Prostate gland (tissue), 2 donors: ENCODE measurements around the gene CHKA. TPM values are rescaled to one million over a fixed set of nuclear protein-coding genes. Genes with fewer than 3 reads are reported as not detected.

Source experiments
- DNase-seq: peaks from one replicate; pipeline ENCODE4 v3.0.0-alpha.2; 2019; ENCODE audit warnings: low spot score
- H3K27ac ChIP-seq, 2 donors: fragments of 200-600 bp; sonication (generic); 2 replicates each; pipeline ENCODE4 v1.5.1; 2017 to 2019
- H3K27me3 ChIP-seq: fragments of 200-600 bp; sonication (generic); replicated peaks from 2 replicates; pipeline ENCODE4 v1.5.1; 2019; ENCODE audit not compliant: insufficient read depth
- H3K36me3 ChIP-seq, 2 donors: fragments of 200-600 bp; sonication (generic); 1 replicate in 1 of 2; 2 replicates in 1 of 2; pipeline versions ENCODE4 v1.5.1 to v1.8.1; 2017 to 2019
- H3K4me1 ChIP-seq: fragments of 200-600 bp; sonication (generic); replicated peaks from 2 replicates; pipeline ENCODE4 v1.5.1; 2019
- H3K4me3 ChIP-seq, 2 donors: fragments of 200-600 bp; sonication (generic); 2 replicates each; pipeline ENCODE4 v1.5.1; 2017 to 2019
- H3K9me3 ChIP-seq: fragments of 200-600 bp; sonication (generic); 2 replicates; pipeline ENCODE4 v1.5.1; 2017
- CTCF ChIP-seq, 4 experiments: fragments of 200-600 bp in 2 of 4; fragments of 450-650 bp in 2 of 4; sonication (generic) in 2 of 4; IDR thresholded peaks; 1 replicate in 3 of 4; 2 replicates in 1 of 4; pipeline ENCODE4 v1.5.1; 2016 to 2019; ENCODE audit warnings: antibody characterized with exemption in 4 of 4, mild to moderate bottlenecking in 2 of 4, moderate library complexity in 2 of 4
- POLR2A ChIP-seq: fragments of 450-650 bp; IDR thresholded peaks from one replicate; pipeline ENCODE4 v1.6.1; 2016; ENCODE audit warnings: antibody characterized with exemption, mild to moderate bottlenecking
- POLR2AphosphoS5 ChIP-seq: sonication (generic); formaldehyde crosslinking; IDR thresholded peaks from one replicate; pipeline ENCODE4 v1.6.1; 2017; ENCODE audit warnings: antibody characterized with exemption
- WGBS: methylation state at CpG from one replicate; pipeline ENCODE4 v1.1.5; 2018; 5-methylcytosine and 5-hydroxymethylcytosine counted together
- intact Hi-C: fragments of 100-400 bp; cut with DNase I; formaldehyde crosslinking; loops from one replicate; pipeline ENCODE4 v1.14.2; 2022
- total RNA-seq, 2 donors: library from RNA; depleted of rRNA; stranded (reverse); fragments of >200 nt; gene quantifications; one replicate each; pipeline ENCODE4 v1.1.0, GENCODE V29; 2016

The CHKA gene
- total RNA-seq, 2 donors from 2014 or later = 88.6 to 93.4 TPM

- TF ChIP-seq CTCF (IDR thresholded peaks at IDR 0.05) (peak in 2 of 4 experiments; percentile 40 to 71), POLR2AphosphoS5 (peak; percentile 84), POLR2A (peak; percentile 99)
- peak within 1 kb of the TSS; percentile 63 to 76 for H3K4me3 ChIP-seq
- peaks cover 0 to 12% of the 10 kb centered on the region in 2 donors for H3K36me3 ChIP-seq
- WGBS = 5% methylated on average over 51 of the region's 51 CpGs
- no peaks in the 10 kb centered on the region for H3K27me3 ChIP-seq
- peak; percentile 88 for DNase-seq
- intact Hi-C loops = loop anchor here (2.0 kb wide), 1 partner anchor 80 kb away; no protein-coding TSS in a partner anchor
- no peaks in the 10 kb centered on the region for H3K9me3 ChIP-seq
- H3K4me1 ChIP-seq = peaks cover 10% of the 10 kb centered on the region
- H3K27ac ChIP-seq = peak within 1 kb of the TSS; percentile 80 to 88
Measured at GRCh38 chr11:68038718-68039525, 82.3 kb downstream of the CHKA start, which contains the start of gene TCIRG1. TSS of gene TCIRG1 (plus strand) at chr11:68039025. CDS start at chr11:68041272, 2,247 bp downstream.

GRCh38 chr11:68038226-68038717 is 82.9 kb downstream of the CHKA start:
- 41% methylated on average over 13 of the region's 13 CpGs for whole genome bisulfite sequencing
- Histone ChIP-seq H3K36me3 (peaks cover 0 to 14% of the 10 kb centered on the region in 2 donors), H3K4me1 (peaks cover 10% of the 10 kb centered on the region), H3K9me3 (no peaks in the 10 kb centered on the region), H3K4me3 (peak overlapping the region; percentile 63 to 76), H3K27me3 (no peaks in the 10 kb centered on the region), H3K27ac (peak overlapping the region; percentile 80 to 88)
- no peak for DNase-seq
- TF ChIP-seq POLR2A (no peak), POLR2AphosphoS5 (no peak), CTCF (IDR thresholded peaks at IDR 0.05) (no peak)
- intact Hi-C loops = loop anchor here (2.0 kb wide), 1 partner anchor 81 kb away; no protein-coding TSS in a partner anchor

- intact Hi-C loops = loop anchor here (2.0 kb wide), 1 partner anchor 81 kb away; no protein-coding TSS in a partner anchor
- TF ChIP-seq POLR2AphosphoS5 (no peak), POLR2A (no peak), CTCF (IDR thresholded peaks at IDR 0.05) (no peak)
- no peaks in the 10 kb centered on the region for H3K9me3 ChIP-seq
- no peaks in the 10 kb centered on the region for H3K27me3 ChIP-seq
- H3K4me3 ChIP-seq = no peak overlapping the region
- peaks cover 10% of the 10 kb centered on the region for H3K4me1 ChIP-seq
- WGBS = 79% methylated on average over 20 of the region's 20 CpGs
- peak overlapping the region; percentile 80 to 88 for H3K27ac ChIP-seq
- peaks cover 0 to 14% of the 10 kb centered on the region in 2 donors for H3K36me3 ChIP-seq
- DNase-seq = no peak
Measured at GRCh38 chr11:68037411-68038225, 83.6 kb downstream of the CHKA start.

GRCh38 chr11:68036717-68037239 is 84.4 kb downstream of the CHKA start:
- peaks cover 16% of the 10 kb centered on the region for H3K4me1 ChIP-seq
- H3K27ac ChIP-seq = peak overlapping the region; percentile 43 to 88
- H3K27me3 ChIP-seq = no peaks in the 10 kb centered on the region
- H3K9me3 ChIP-seq = no peaks in the 10 kb centered on the region
- peaks cover 0 to 14% of the 10 kb centered on the region in 2 donors for H3K36me3 ChIP-seq
- no peak for DNase-seq
- no peak overlapping the region for H3K4me3 ChIP-seq
- 68% methylated on average over 14 of the region's 14 CpGs for WGBS
- no peak for TF ChIP-seq POLR2A
- no peak for TF ChIP-seq POLR2AphosphoS5
- TF ChIP-seq CTCF (IDR thresholded peaks at IDR 0.05) = no peak
- intact Hi-C loops = no loop called here
